H9 (cell line): Measurements from ENCODE around the gene PIBF1. TPM values are rescaled to one million over a fixed set of nuclear protein-coding genes. Genes with fewer than 3 reads are reported as not detected.

ENCODE experiments used
- DNase-seq: peaks from one replicate; pipeline ENCODE4 v3.0.0-alpha.2; 2017
- H2AFZ ChIP-seq: one replicate; pipeline ENCODE4 v1.6.1; 2013; ENCODE audit warnings: mild to moderate bottlenecking, low read length, control low read depth, moderate library complexity
- H2AK5ac ChIP-seq: 2 replicates; pipeline ENCODE4 v1.6.1; 2013; ENCODE audit warnings: low read length, control low read depth, mixed read lengths; ENCODE audit not compliant: insufficient read length
- H2BK120ac ChIP-seq: one replicate; pipeline ENCODE4 v1.6.1; 2013; ENCODE audit warnings: low read depth, mild to moderate bottlenecking, low read length, control low read depth, inconsistent platforms; ENCODE audit not compliant: poor library complexity, severe bottlenecking
- H2BK12ac ChIP-seq: 2 replicates; pipeline ENCODE4 v1.6.1; 2013; ENCODE audit warnings: low read length, control low read depth, mixed read lengths, low read depth; ENCODE audit not compliant: insufficient read length
- H2BK15ac ChIP-seq: 2 replicates; pipeline ENCODE4 v1.6.1; 2013; ENCODE audit warnings: low read depth, low read length, control low read depth
- H2BK20ac ChIP-seq: one replicate; pipeline ENCODE4 v1.6.1; 2013; ENCODE audit warnings: low read depth, mild to moderate bottlenecking, low read length, control low read depth, inconsistent platforms; ENCODE audit not compliant: poor library complexity, severe bottlenecking
- H2BK5ac ChIP-seq: 2 replicates; pipeline ENCODE4 v1.6.1; 2013; ENCODE audit warnings: low read length, control low read depth, mixed read lengths; ENCODE audit not compliant: insufficient read length
- H3K14ac ChIP-seq: 2 replicates; pipeline ENCODE4 v1.6.1; 2013; ENCODE audit warnings: low read length, control low read depth; ENCODE audit not compliant: insufficient read depth
- H3K18ac ChIP-seq: 2 replicates; pipeline ENCODE4 v1.6.1; 2013; ENCODE audit warnings: low read depth, mild to moderate bottlenecking, mixed read lengths, low read length, control low read depth; ENCODE audit not compliant: insufficient read length
- H3K23ac ChIP-seq: 2 replicates; pipeline ENCODE4 v1.6.1; 2013; ENCODE audit warnings: low read length, control low read depth, mixed read lengths, low read depth; ENCODE audit not compliant: insufficient read length
- H3K23me2 ChIP-seq: 2 replicates; pipeline ENCODE4 v1.6.1; 2013; ENCODE audit warnings: low read depth, mild to moderate bottlenecking, mixed read lengths, low read length, control low read depth; ENCODE audit not compliant: insufficient read length, poor library complexity, severe bottlenecking
- H3K27ac ChIP-seq: 2 replicates; pipeline ENCODE4 v1.5.1; 2013; ENCODE audit warnings: low read length, control low read depth, mixed read lengths, low read depth; ENCODE audit not compliant: insufficient read length
- H3K27me3 ChIP-seq: 2 replicates; pipeline ENCODE4 v1.6.1; 2013; ENCODE audit warnings: low read length, control low read depth, inconsistent platforms; ENCODE audit not compliant: insufficient read depth
- H3K4ac ChIP-seq: 2 replicates; pipeline ENCODE4 v1.6.1; 2013; ENCODE audit warnings: low read depth, mild to moderate bottlenecking, control low read depth, inconsistent platforms, low read length, moderate library complexity
- H3K4me1 ChIP-seq: 2 replicates; pipeline ENCODE4 v1.6.1; 2013; ENCODE audit warnings: low read length, control low read depth, inconsistent platforms; ENCODE audit not compliant: insufficient read depth
- H3K4me2 ChIP-seq: 2 replicates; pipeline ENCODE4 v1.6.1; 2013; ENCODE audit warnings: low read length, control low read depth, mixed read lengths; ENCODE audit not compliant: insufficient read length, insufficient read depth
- H3K56ac ChIP-seq: 2 replicates; pipeline ENCODE4 v1.6.1; 2013; ENCODE audit warnings: low read depth, mild to moderate bottlenecking, mixed read lengths, low read length, control low read depth; ENCODE audit not compliant: insufficient read length
- H3K79me1 ChIP-seq: 2 replicates; pipeline ENCODE4 v1.6.1; 2013; ENCODE audit warnings: low read depth, mild to moderate bottlenecking, moderate library complexity, low read length, control low read depth, inconsistent platforms; ENCODE audit not compliant: insufficient read depth, poor library complexity, severe bottlenecking
- H3K79me2 ChIP-seq: 2 replicates; pipeline ENCODE4 v1.6.1; 2013; ENCODE audit warnings: low read length, control low read depth, inconsistent platforms; ENCODE audit not compliant: insufficient read depth
- H3K9ac ChIP-seq: 2 replicates; pipeline ENCODE4 v1.6.1; 2013; ENCODE audit warnings: low read length, control low read depth, mixed read lengths; ENCODE audit not compliant: insufficient read length; ENCODE audit errors: extremely low read depth
- H3K9me3 ChIP-seq: one replicate; pipeline ENCODE4 v1.6.1; 2013; ENCODE audit warnings: low read depth, low read length, inconsistent platforms; ENCODE audit not compliant: control insufficient read depth
- H3T11ph ChIP-seq: one replicate; pipeline ENCODE4 v1.6.1; 2013; ENCODE audit warnings: mild to moderate bottlenecking, low read length, control low read depth, inconsistent platforms
- H4K20me1 ChIP-seq: one replicate; pipeline ENCODE4 v1.6.1; 2013; ENCODE audit not compliant: control insufficient read depth, insufficient read length, insufficient read depth
- H4K5ac ChIP-seq: 2 replicates; pipeline ENCODE4 v1.6.1; 2013; ENCODE audit warnings: low read depth, mild to moderate bottlenecking, mixed read lengths, low read length, control low read depth; ENCODE audit not compliant: insufficient read length
- H4K8ac ChIP-seq: replicated peaks from 2 replicates; pipeline ENCODE4 v1.6.1; 2013; ENCODE audit warnings: low read length, control low read depth, mixed read lengths, low read depth; ENCODE audit not compliant: insufficient read length
- H4K91ac ChIP-seq: 2 replicates; pipeline ENCODE4 v1.6.1; 2013; ENCODE audit warnings: low read depth, mild to moderate bottlenecking, moderate library complexity, mixed read lengths, low read length, control low read depth; ENCODE audit not compliant: insufficient read length
- H3K27ac Mint-ChIP-seq, 3 experiments: 2 replicates in 2 of 3; 3 replicates in 1 of 3; pipeline ENCODE4 v1.8.0; 2020 to 2021; ENCODE audit warnings: mixed read lengths in 3 of 3, mild to moderate bottlenecking in 1 of 3, moderate library complexity in 1 of 3
- H3K27me3 Mint-ChIP-seq: 2 replicates; pipeline ENCODE4 v1.8.0; 2021; ENCODE audit warnings: low read depth, mild to moderate bottlenecking, moderate library complexity, mixed read lengths
- H3K36me3 Mint-ChIP-seq, 3 experiments: 2 replicates in 2 of 3; 3 replicates in 1 of 3; pipeline ENCODE4 v1.8.0; 2020 to 2021; ENCODE audit warnings: low read depth in 3 of 3, mixed read lengths in 3 of 3; ENCODE audit not compliant: insufficient read depth in 1 of 3
- H3K4me1 Mint-ChIP-seq, 2 experiments: 2 replicates each; pipeline ENCODE4 v1.8.0; 2020; ENCODE audit warnings: mixed read lengths in 2 of 2
- H3K4me3 Mint-ChIP-seq, 2 experiments: 2 replicates in 1 of 2; 3 replicates in 1 of 2; pipeline ENCODE4 v1.8.0; 2020 to 2021; ENCODE audit warnings: mild to moderate bottlenecking in 2 of 2, mixed read lengths in 2 of 2, moderate library complexity in 1 of 2
- H3K9me3 Mint-ChIP-seq, 2 experiments: 2 replicates in 1 of 2; 3 replicates in 1 of 2; pipeline ENCODE4 v1.8.0; 2020; ENCODE audit warnings: mild to moderate bottlenecking in 2 of 2, mixed read lengths in 2 of 2, moderate library complexity in 1 of 2
- WGBS: extraction: QIAGEN DNeasy Blood & Tissue Kit; methylation state at CpG from one replicate; pipeline ENCODE4 v1.1.7; 2013; ENCODE audit warnings: missing lambda C conversion rate, low lambda C conversion rate, mixed read lengths; ENCODE audit not compliant: insufficient read length; ENCODE audit errors: extremely low coverage; 5-methylcytosine and 5-hydroxymethylcytosine counted together
- total RNA-seq: library from RNA; stranded (reverse); gene quantifications from 2 replicates; pipeline ENCODE4 v1.2.1, GENCODE V29; 2021
- TF ChIP-seq, protein P1 (sequence below): fragments of 200-600 bp; sonication (generic); conservative IDR thresholded peaks from 3 replicates; pipeline ENCODE4 v1.8.0; 2021; ENCODE audit warnings: antibody characterized with exemption, mild to moderate bottlenecking

The PIBF1 gene
- total RNA-seq, 1 experiment from 2014 or later = 12.7 TPM

GRCh38 chr13:72820156-72820897, 38.4 kb downstream of the PIBF1 start:
- H3K56ac ChIP-seq = no peak overlapping the region
- H3K14ac ChIP-seq = no peak overlapping the region
- Mint-ChIP-seq H3K36me3 (peaks cover 4 to 16% (median 5%) of the 10 kb centered on the region in 3 experiments), H3K27ac (no peak overlapping the region; a peak in 3 of 7 replicates), H3K27me3 (no peaks in the 10 kb centered on the region), H3K4me3 (no peak overlapping the region), H3K4me1 (peaks cover 9 to 10% of the 10 kb centered on the region in 2 experiments), H3K9me3 (no peaks in the 10 kb centered on the region)
- no peaks in the 10 kb centered on the region for H3K23me2 ChIP-seq
- no peak overlapping the region for H2BK5ac ChIP-seq
- no peak overlapping the region for H2BK20ac ChIP-seq
- no peaks in the 10 kb centered on the region for H3K79me2 ChIP-seq
- no peaks in the 10 kb centered on the region for H3K27me3 ChIP-seq
- no peak overlapping the region for H3K4ac ChIP-seq
- no peak overlapping the region for H3T11ph ChIP-seq
- H4K8ac ChIP-seq = no peak overlapping the region
- no peaks in the 10 kb centered on the region for H4K20me1 ChIP-seq
- H3K9me3 ChIP-seq = no peaks in the 10 kb centered on the region
- no peaks in the 10 kb centered on the region for H3K4me1 ChIP-seq
- no CpG with 5 or more reads among the region's 8 CpGs for WGBS
- no peak overlapping the region for H3K18ac ChIP-seq
- no peak overlapping the region for H3K23ac ChIP-seq
- H2BK120ac ChIP-seq = no peak overlapping the region
- no peak for DNase-seq
- H2AFZ ChIP-seq = no peak overlapping the region
- H2BK12ac ChIP-seq = no peak overlapping the region
- no peak overlapping the region for H3K4me2 ChIP-seq
- no peak overlapping the region for H3K9ac ChIP-seq
- H2AK5ac ChIP-seq = no peak overlapping the region
- no peak overlapping the region for H4K91ac ChIP-seq
- H4K5ac ChIP-seq = no peak overlapping the region
- no peak overlapping the region for H2BK15ac ChIP-seq
- TF ChIP-seq, protein P1, sequence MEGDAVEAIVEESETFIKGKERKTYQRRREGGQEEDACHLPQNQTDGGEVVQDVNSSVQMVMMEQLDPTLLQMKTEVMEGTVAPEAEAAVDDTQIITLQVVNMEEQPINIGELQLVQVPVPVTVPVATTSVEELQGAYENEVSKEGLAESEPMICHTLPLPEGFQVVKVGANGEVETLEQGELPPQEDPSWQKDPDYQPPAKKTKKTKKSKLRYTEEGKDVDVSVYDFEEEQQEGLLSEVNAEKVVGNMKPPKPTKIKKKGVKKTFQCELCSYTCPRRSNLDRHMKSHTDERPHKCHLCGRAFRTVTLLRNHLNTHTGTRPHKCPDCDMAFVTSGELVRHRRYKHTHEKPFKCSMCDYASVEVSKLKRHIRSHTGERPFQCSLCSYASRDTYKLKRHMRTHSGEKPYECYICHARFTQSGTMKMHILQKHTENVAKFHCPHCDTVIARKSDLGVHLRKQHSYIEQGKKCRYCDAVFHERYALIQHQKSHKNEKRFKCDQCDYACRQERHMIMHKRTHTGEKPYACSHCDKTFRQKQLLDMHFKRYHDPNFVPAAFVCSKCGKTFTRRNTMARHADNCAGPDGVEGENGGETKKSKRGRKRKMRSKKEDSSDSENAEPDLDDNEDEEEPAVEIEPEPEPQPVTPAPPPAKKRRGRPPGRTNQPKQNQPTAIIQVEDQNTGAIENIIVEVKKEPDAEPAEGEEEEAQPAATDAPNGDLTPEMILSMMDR = no peak
- no peak overlapping the region for H3K27ac ChIP-seq
- no peaks in the 10 kb centered on the region for H3K79me1 ChIP-seq
